ENCODE results near the gene SPEF2.

SPEF2 gene

DNA sequence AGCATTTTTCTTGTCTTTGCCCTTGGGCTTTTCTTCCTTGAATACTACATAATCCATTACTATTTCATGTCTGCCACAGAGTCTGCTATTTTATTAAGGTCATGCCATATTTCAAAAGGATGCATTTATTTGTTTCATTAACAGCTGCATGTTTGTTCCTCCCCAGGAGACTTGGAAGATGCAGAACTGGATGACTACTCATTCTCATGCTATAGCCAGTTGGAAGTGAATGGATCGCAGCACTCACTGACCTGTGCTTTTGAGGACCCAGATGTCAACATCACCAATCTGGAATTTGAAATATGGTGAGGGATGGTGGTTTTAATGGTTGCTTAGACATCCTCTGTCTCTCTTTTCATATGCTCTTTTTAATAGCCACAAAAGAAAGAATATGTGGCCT lies 243.0 kb downstream of the SPEF2 start:
- no peak for DNase-seq

DNA sequence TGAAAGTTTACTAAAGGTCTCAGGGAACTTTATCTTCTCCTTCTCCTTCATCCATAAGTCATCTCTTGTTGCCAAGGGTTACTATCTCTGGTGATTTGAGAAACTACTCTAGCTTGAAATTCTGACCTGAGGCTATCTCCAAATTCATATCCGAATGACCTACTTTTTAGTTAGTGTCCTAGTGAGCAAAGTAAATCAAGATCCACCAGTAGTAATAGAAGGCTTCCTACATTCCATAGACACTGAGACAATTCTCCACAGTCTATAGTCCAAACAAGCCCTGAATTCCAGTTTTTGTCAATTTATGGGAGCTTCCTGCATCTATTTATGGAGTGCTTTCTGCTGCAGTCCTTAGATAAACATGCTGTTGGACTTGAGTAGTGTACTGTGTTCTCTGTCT lies 244.1 kb downstream of the SPEF2 start:
- no peak for DNase-seq

DNA sequence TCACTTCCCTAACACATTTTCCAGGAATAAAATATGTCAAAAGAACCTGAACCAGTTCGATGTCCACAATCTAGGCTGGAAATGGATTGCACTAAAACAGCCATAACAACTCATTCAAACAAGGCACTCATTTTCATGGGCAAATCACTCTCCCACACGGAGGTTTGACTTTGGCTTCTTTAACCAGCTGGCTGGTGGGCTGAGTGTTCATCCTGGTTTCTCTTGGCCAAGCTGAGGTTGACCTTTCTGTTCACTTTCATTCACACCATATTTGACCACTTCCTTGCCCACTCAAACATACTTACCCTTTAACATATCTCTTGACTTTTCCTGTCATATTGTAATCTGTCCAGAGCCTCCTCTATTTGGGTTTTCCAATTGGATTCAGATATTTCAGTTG lies 244.5 kb downstream of the SPEF2 start:
- DNase-seq, result no peak

DNA sequence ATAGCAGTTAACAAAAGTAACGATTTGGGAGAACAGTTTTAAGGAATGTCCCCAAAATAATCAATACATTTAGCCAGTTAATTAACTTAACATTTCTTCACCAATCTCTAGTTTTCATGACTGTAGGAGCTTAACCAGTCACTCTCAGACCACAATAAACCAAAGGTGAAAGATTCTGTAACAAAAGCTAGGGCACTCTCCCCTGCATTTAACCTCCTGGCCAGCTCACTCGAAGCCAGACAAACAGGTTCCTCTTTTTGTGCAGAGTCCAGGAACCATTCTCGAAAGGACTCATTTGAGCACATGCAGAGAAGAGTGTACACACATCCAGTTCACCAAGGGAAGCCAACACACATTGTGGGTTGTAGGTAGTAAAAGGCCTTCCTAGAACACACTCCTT lies 245.5 kb downstream of the SPEF2 start:
- peak; percentile 64 for DNase-seq
